SK-N-MC (cell line): ENCODE measurements around the gene CEP57L1.

ENCODE experiments used
- EZH2 ChIP-seq: fragments of 200-600 bp; sonication (generic); IDR thresholded peaks from one replicate; pipeline ENCODE4 v1.6.1; 2017; ENCODE audit warnings: antibody characterized with exemption
- POLR2AphosphoS5 ChIP-seq: IDR thresholded peaks from 2 replicates; pipeline ENCODE4 v1.6.1; 2012; ENCODE audit warnings: mild to moderate bottlenecking, low read depth, low read length, borderline replicate concordance

DNA sequence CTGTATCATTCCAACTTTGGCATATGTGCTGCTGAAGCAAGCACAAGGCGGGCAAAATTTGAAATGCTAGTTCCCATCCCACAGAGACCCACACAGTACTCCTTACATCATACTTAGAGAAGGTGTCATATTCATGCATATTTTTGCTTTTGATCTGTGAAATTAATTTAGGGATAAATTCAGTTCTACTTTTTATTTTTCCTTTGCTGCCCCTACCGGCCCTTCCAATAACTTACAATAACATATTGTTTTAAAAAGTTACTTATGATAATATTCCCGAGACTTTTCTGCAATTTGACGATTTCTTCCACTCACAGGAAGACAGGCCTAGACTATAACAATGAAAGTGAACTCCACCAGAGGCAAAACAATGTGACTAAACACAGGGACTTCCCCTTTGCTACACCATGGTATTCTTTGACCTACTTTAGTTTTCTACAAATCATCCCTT is 35.7 kb upstream of the CEP57L1 start:
- TF ChIP-seq POLR2AphosphoS5 (no peak), EZH2 (no peak)
